PC-3 (cell line): Measurements from ENCODE around the gene PRKCE.

Experiments used
- EZH2 ChIP-seq: fragments of 300-600 bp; sonication (generic); IDR thresholded peaks from one replicate; pipeline ENCODE4 v1.6.1; 2017; ENCODE audit warnings: antibody characterized with exemption, mild to moderate bottlenecking, low read length; ENCODE audit not compliant: unreplicated experiment
- EZH2phosphoT487 ChIP-seq: fragments of 300-600 bp; sonication (generic); IDR thresholded peaks from 2 replicates; pipeline ENCODE4 v1.6.1; 2018; ENCODE audit warnings: mild to moderate bottlenecking, antibody characterized with exemption, low read length, borderline replicate concordance
- TF ChIP-seq, protein P1 (sequence below): fragments of 300-600 bp; sonication (generic); conservative IDR thresholded peaks from 2 replicates; pipeline ENCODE4 v1.5.1; 2017; ENCODE audit warnings: antibody characterized with exemption, low read depth, mild to moderate bottlenecking, low read length

DNA sequence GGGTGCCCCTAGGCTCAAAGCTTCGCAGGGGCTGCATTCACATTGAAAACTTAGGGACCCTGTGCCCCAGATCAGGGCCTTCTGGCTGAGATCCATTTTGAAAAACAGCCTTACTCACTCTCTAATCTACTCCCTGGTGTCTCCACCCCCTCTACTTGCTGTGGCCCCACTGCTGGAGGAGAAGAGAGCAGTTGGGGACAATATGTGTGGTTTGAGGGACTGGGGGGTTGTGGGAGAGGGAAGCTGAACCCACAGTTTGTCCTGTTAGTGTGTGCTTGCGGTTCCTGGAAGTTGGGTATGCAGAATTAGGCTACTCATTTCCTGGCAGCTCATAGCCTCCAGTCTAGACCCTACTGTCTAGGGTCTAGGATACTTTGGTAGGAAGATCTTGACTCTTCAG is 211.4 kb downstream of the PRKCE start:
- TF ChIP-seq, protein P1, sequence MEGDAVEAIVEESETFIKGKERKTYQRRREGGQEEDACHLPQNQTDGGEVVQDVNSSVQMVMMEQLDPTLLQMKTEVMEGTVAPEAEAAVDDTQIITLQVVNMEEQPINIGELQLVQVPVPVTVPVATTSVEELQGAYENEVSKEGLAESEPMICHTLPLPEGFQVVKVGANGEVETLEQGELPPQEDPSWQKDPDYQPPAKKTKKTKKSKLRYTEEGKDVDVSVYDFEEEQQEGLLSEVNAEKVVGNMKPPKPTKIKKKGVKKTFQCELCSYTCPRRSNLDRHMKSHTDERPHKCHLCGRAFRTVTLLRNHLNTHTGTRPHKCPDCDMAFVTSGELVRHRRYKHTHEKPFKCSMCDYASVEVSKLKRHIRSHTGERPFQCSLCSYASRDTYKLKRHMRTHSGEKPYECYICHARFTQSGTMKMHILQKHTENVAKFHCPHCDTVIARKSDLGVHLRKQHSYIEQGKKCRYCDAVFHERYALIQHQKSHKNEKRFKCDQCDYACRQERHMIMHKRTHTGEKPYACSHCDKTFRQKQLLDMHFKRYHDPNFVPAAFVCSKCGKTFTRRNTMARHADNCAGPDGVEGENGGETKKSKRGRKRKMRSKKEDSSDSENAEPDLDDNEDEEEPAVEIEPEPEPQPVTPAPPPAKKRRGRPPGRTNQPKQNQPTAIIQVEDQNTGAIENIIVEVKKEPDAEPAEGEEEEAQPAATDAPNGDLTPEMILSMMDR: no peak
- TF ChIP-seq EZH2phosphoT487: no peak
- TF ChIP-seq EZH2: no peak
